HEK293T (cell line): ENCODE results near the gene ART4.

Experiments
- ARNT ChIP-seq: fragments of 450-650 bp; IDR thresholded peaks from 2 replicates; pipeline ENCODE4 v1.6.1; 2017; ENCODE audit warnings: mild to moderate bottlenecking
- BHLHE40 ChIP-seq: fragments of 450-650 bp; IDR thresholded peaks from 2 replicates; pipeline ENCODE4 v1.6.1; 2016; ENCODE audit warnings: mild to moderate bottlenecking, moderate library complexity, borderline replicate concordance
- CTBP1 ChIP-seq: fragments of 450-650 bp; IDR thresholded peaks from 2 replicates; pipeline ENCODE4 v1.6.1; 2016; ENCODE audit warnings: borderline replicate concordance
- ELF4 ChIP-seq: fragments of 450-650 bp; IDR thresholded peaks from 2 replicates; pipeline ENCODE4 v1.6.1; 2017; ENCODE audit warnings: antibody characterized with exemption
- FOXA1 ChIP-seq: fragments of 450-650 bp; IDR thresholded peaks from 2 replicates; pipeline ENCODE4 v1.6.1; 2016; ENCODE audit warnings: mild to moderate bottlenecking
- FOXM1 ChIP-seq: fragments of 450-650 bp; IDR thresholded peaks from 2 replicates; pipeline ENCODE4 v1.6.1; 2017; ENCODE audit warnings: mild to moderate bottlenecking, borderline replicate concordance
- NFRKB ChIP-seq: fragments of 450-650 bp; IDR thresholded peaks from 2 replicates; pipeline ENCODE4 v1.6.1; 2016; ENCODE audit warnings: mild to moderate bottlenecking, moderate library complexity
- SP1 ChIP-seq: fragments of 450-650 bp; IDR thresholded peaks from 2 replicates; pipeline ENCODE4 v1.6.1; 2017
- SUZ12 ChIP-seq: fragments of 450-650 bp; IDR thresholded peaks from 2 replicates; pipeline ENCODE4 v1.6.1; 2016; ENCODE audit warnings: mild to moderate bottlenecking
- TARDBP ChIP-seq: fragments of 450-650 bp; IDR thresholded peaks from 2 replicates; pipeline ENCODE4 v1.6.1; 2016
- ZNF384 ChIP-seq: fragments of 450-650 bp; IDR thresholded peaks from 2 replicates; pipeline ENCODE4 v1.6.1; 2016
- TF ChIP-seq, protein P1 (sequence below): fragments of 450-650 bp; IDR thresholded peaks from 2 replicates; pipeline ENCODE4 v1.6.1; 2016

GRCh38 chr12:14854586-14855183, 11.4 kb upstream of the ART4 start:
- TF ChIP-seq BHLHE40 (no peak), CTBP1 (no peak), ELF4 (no peak), FOXM1 (no peak), NFRKB (no peak), ARNT (no peak), FOXA1 (no peak), SUZ12 (no peak), TARDBP (no peak), SP1 (no peak), ZNF384 (no peak)
- TF ChIP-seq, protein P1, sequence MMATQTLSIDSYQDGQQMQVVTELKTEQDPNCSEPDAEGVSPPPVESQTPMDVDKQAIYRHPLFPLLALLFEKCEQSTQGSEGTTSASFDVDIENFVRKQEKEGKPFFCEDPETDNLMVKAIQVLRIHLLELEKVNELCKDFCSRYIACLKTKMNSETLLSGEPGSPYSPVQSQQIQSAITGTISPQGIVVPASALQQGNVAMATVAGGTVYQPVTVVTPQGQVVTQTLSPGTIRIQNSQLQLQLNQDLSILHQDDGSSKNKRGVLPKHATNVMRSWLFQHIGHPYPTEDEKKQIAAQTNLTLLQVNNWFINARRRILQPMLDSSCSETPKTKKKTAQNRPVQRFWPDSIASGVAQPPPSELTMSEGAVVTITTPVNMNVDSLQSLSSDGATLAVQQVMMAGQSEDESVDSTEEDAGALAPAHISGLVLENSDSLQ: peak; percentile 53
